Ascending aorta (tissue), 2 donors: ENCODE data around the gene BCKDHA. TPM values are rescaled to one million over a fixed set of nuclear protein-coding genes. Genes with fewer than 3 reads are reported as not detected.

Experiments
- DNase-seq, 2 donors: peaks; one replicate each; pipeline ENCODE4 v3.0.0-alpha.2; 2019; ENCODE audit warnings: low spot score in 2 of 2
- H3K27ac ChIP-seq, 2 donors: fragments of 200-600 bp; sonication (generic); one replicate each; pipeline ENCODE4 v1.5.1; 2016 to 2017; ENCODE audit warnings: mild to moderate bottlenecking in 1 of 2
- H3K27me3 ChIP-seq: fragments of 200-600 bp; sonication (generic); one replicate; pipeline ENCODE4 v1.5.1; 2017
- H3K36me3 ChIP-seq, 2 donors: fragments of 200-600 bp; sonication (generic); one replicate each; pipeline ENCODE4 v1.5.1; 2016
- H3K4me1 ChIP-seq, 2 donors: fragments of 200-600 bp; sonication (generic); one replicate each; pipeline ENCODE4 v1.5.1; 2016 to 2017; ENCODE audit warnings: mild to moderate bottlenecking in 1 of 2
- H3K4me3 ChIP-seq, 2 donors: fragments of 200-600 bp; sonication (generic); one replicate each; pipeline ENCODE4 v1.5.1; 2016 to 2017; ENCODE audit warnings: mild to moderate bottlenecking in 1 of 2
- H3K9me3 ChIP-seq, 2 donors: fragments of 200-600 bp; sonication (generic); one replicate each; pipeline ENCODE4 v1.5.1; 2016
- intact Hi-C: fragments of 100-400 bp; cut with DNase I; formaldehyde crosslinking; loops from one replicate; pipeline ENCODE4 v1.15.1; 2023
- total RNA-seq: library from RNA; depleted of rRNA; stranded (reverse); fragments of >200 nt; gene quantifications from one replicate; pipeline ENCODE4 v1.1.0, GENCODE V29; 2016
- TF ChIP-seq, protein P1 (sequence below), 3 experiments: fragments of 200-600 bp in 2 of 3; fragments of 450-650 bp in 1 of 3; sonication (generic) in 2 of 3; IDR thresholded peaks; one replicate each; pipeline ENCODE4 v1.5.1; 2016 to 2019; ENCODE audit warnings: antibody characterized with exemption in 3 of 3, mild to moderate bottlenecking in 1 of 3, moderate library complexity in 1 of 3

Gene BCKDHA
- total RNA-seq, 1 donor from 2014 or later: 28.5 TPM

DNA sequence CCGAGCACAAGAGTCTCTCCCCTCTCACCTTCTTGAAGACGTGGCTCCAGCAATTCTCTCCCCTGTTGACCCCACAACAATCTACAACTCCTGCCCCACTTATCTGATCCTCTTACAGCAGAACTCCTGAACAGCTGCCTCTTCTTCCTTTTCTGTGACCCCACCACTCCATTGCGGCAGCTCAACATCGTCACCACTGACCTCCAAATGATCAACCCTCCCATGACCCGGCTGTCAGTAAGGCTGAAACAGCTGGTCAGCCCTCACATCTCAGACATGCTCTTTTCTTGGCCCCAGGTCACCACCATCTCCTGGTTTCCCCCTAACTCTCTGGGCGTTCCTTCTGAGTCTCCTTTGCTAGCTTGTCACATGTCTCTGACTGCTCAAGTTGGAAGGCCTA, 2.3 kb upstream of the BCKDHA start:
- Histone ChIP-seq H3K9me3 (no peaks in the 10 kb centered on the region), H3K36me3 (peaks cover 11 to 16% of the 10 kb centered on the region in 2 donors), H3K27ac (no peak overlapping the region), H3K4me1 (peaks cover 7 to 9% of the 10 kb centered on the region in 2 donors), H3K27me3 (no peaks in the 10 kb centered on the region), H3K4me3 (no peak overlapping the region)
- TF ChIP-seq, protein P1, sequence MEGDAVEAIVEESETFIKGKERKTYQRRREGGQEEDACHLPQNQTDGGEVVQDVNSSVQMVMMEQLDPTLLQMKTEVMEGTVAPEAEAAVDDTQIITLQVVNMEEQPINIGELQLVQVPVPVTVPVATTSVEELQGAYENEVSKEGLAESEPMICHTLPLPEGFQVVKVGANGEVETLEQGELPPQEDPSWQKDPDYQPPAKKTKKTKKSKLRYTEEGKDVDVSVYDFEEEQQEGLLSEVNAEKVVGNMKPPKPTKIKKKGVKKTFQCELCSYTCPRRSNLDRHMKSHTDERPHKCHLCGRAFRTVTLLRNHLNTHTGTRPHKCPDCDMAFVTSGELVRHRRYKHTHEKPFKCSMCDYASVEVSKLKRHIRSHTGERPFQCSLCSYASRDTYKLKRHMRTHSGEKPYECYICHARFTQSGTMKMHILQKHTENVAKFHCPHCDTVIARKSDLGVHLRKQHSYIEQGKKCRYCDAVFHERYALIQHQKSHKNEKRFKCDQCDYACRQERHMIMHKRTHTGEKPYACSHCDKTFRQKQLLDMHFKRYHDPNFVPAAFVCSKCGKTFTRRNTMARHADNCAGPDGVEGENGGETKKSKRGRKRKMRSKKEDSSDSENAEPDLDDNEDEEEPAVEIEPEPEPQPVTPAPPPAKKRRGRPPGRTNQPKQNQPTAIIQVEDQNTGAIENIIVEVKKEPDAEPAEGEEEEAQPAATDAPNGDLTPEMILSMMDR (IDR thresholded peaks at IDR 0.05): no peak
- no peak for DNase-seq
- intact Hi-C loops: no loop called here

DNA sequence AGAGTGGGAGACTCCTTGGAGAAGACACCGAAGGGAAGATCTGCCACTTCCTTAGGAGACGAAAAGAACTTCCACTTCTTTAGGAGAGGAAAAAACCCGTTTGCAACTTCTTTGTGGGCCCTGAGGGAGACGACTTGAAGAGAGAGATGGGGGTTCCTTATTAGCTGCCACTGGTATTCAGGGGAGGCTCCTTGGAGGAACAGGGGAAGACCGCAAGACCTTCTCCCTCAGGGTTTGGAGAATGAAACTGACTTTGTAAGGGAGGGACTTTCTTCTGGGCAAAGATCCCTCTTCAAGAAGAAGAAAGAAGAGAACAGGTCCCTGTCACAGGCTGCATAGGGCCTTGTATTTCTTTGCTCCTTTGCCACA, 416 bp downstream of the BCKDHA start:
- DNase-seq: no peak
- Histone ChIP-seq H3K36me3 (no peaks in the 10 kb centered on the region), H3K27me3 (no peaks in the 10 kb centered on the region), H3K4me1 (peaks cover 7 to 9% of the 10 kb centered on the region in 2 donors), H3K4me3 (peak overlapping the region; percentile 72 to 95), H3K27ac (peak overlapping the region; percentile 83 to 86), H3K9me3 (no peaks in the 10 kb centered on the region)
- TF ChIP-seq, protein P1 (IDR thresholded peaks at IDR 0.05): no peak
- intact Hi-C loops: no loop called here

DNA sequence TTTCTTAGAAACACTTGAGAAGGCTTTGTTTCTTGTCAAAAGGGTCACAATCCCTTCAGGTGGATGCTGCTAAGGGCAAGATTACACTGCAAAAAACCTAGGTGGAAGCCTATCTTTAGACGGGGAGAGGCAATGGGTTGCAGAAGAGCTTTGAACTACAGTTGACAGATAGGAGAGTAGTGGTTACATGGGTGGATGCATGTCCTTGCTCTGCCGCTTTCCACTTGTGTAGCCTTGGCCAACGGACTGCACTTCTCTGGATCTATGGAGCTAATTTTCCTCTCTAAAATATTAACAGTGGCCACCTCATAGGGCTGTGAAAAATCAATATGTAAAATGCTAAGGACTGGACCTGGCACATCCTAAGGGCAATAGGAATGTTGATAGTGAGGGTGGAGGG, 980 bp downstream of the BCKDHA start:
- peaks cover 7 to 9% of the 10 kb centered on the region in 2 donors for H3K4me1 ChIP-seq
- H3K36me3 ChIP-seq: peaks cover 0 to 2% of the 10 kb centered on the region in 2 donors
- intact Hi-C loops: no loop called here
- no peak overlapping the region for H3K27ac ChIP-seq
- H3K4me3 ChIP-seq: peak overlapping the region; percentile 72 to 95
- no peaks in the 10 kb centered on the region for H3K27me3 ChIP-seq
- no peaks in the 10 kb centered on the region for H3K9me3 ChIP-seq
- TF ChIP-seq, protein P1 (IDR thresholded peaks at IDR 0.05): no peak
- no peak for DNase-seq

DNA sequence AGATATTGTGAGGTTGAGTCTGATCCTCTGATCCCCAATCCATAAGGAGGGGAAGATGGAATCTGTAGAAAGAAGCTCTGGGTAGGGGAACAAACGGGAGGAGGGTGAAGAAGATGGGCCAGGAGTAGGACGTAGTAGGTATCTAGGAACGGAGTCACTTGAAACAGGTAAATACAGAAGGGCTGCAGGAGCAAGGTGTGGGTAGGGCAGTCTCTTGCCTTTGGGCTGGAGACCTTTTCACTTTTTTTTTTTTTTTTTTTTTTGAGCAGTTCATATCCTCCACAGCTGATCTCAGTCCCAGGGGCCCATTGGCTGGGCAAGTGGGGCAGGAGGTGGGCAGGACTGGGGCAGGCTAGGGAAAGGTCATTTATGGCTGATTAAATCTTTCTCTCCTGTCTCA, 1.5 kb downstream of the BCKDHA start:
- intact Hi-C loops: no loop called here
- Histone ChIP-seq H3K4me1 (peaks cover 7 to 9% of the 10 kb centered on the region in 2 donors), H3K9me3 (no peaks in the 10 kb centered on the region), H3K4me3 (peak overlapping the region; percentile 72 to 95), H3K27me3 (no peaks in the 10 kb centered on the region), H3K36me3 (peaks cover 0 to 2% of the 10 kb centered on the region in 2 donors), H3K27ac (no peak overlapping the region)
- no peak for DNase-seq
- TF ChIP-seq, protein P1 (IDR thresholded peaks at IDR 0.05): no peak

DNA sequence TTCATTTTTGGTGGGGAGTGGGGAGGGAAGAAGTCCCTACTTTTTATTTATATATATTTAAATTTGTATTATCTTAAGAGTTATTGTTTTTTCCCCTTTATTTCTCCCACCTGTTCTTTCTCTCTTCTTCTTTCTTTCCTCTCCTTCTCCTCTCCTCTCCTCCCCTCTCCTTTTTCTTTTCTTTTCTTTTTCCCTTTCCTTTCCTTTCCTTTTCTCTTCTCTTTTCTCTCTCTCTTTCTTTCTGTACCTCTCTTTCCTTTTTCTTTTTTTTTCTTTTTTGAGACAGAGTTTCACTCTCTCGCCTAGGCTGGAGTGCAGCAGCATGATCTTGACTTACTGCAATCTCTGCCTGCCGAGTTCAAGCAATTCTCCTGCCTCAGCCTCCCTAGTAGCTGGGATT, 1.9 kb downstream of the BCKDHA start:
- Histone ChIP-seq H3K27me3 (no peaks in the 10 kb centered on the region), H3K27ac (no peak overlapping the region), H3K36me3 (peaks cover 0 to 2% of the 10 kb centered on the region in 2 donors), H3K9me3 (no peaks in the 10 kb centered on the region), H3K4me1 (peaks cover 7 to 9% of the 10 kb centered on the region in 2 donors), H3K4me3 (peak overlapping the region in 1 of 2 donors; percentile 95)
- intact Hi-C loops: no loop called here
- DNase-seq: no peak
- TF ChIP-seq, protein P1 (IDR thresholded peaks at IDR 0.05): no peak

DNA sequence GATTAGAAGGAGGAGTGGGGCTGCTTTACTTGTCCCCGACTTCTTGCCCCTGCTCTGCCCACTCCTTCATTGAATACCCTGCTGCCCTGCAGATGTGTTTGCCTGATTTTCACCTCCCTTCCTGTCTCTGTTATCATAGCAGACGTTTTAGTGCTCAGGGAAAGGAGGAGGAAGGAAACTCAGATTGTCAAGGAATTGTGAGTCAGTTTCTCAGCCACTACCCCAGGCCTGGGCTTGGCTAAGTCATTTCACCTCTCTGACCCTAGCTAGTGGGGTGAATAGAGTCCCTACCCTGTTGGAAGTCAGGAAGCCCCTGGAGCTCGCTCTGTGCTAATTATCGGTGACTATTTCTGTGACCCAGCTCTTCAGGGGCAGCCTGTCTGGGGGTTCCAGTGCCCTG, 3.9 kb downstream of the BCKDHA start:
- TF ChIP-seq, protein P1 (IDR thresholded peaks at IDR 0.05): no peak
- Histone ChIP-seq H3K4me1 (peaks cover 7 to 9% of the 10 kb centered on the region in 2 donors), H3K27ac (no peak overlapping the region)

More for the DNA sequence above, 3.9 kb downstream of the BCKDHA start:
- Histone ChIP-seq H3K9me3 (no peaks in the 10 kb centered on the region), H3K36me3 (peaks cover 0 to 2% of the 10 kb centered on the region in 2 donors), H3K27me3 (no peaks in the 10 kb centered on the region), H3K4me3 (no peak overlapping the region)
- DNase-seq: no peak
- intact Hi-C loops: no loop called here
